Stomach smooth muscle (tissue), 2 donors: Measurements from ENCODE around the gene DBN1.

ENCODE experiments used
- H3K27ac ChIP-seq: one replicate; pipeline ENCODE4 v1.7.0; 2013; ENCODE audit warnings: mild to moderate bottlenecking, low read length, inconsistent platforms
- H3K27me3 ChIP-seq, 2 donors: one replicate each; pipeline ENCODE4 v1.7.0; 2013; ENCODE audit warnings: low read length in 2 of 2; ENCODE audit not compliant: insufficient read depth in 2 of 2, control insufficient read depth in 1 of 2
- H3K36me3 ChIP-seq, 2 donors: one replicate each; pipeline ENCODE4 v1.7.0; 2013; ENCODE audit warnings: low read length in 2 of 2; ENCODE audit not compliant: control insufficient read depth in 2 of 2, insufficient read depth in 2 of 2
- H3K4me1 ChIP-seq: one replicate; pipeline ENCODE4 v1.7.0; 2013; ENCODE audit warnings: low read length; ENCODE audit not compliant: control insufficient read depth, insufficient read depth
- H3K4me3 ChIP-seq, 2 donors: one replicate each; pipeline ENCODE4 v1.7.0; 2013; ENCODE audit warnings: low read length in 2 of 2
- H3K9ac ChIP-seq, 2 donors: one replicate each; pipeline ENCODE4 v1.7.0; 2013; ENCODE audit warnings: low read length in 2 of 2, mild to moderate bottlenecking in 1 of 2
- H3K9me3 ChIP-seq, 2 donors: one replicate each; pipeline ENCODE4 v1.7.0; 2013; ENCODE audit warnings: low read length in 2 of 2; ENCODE audit not compliant: control insufficient read depth in 2 of 2
- donor health status: healthy.
- donor health status: Pancreatic carcinoma.

DBN1 gene

DNA sequence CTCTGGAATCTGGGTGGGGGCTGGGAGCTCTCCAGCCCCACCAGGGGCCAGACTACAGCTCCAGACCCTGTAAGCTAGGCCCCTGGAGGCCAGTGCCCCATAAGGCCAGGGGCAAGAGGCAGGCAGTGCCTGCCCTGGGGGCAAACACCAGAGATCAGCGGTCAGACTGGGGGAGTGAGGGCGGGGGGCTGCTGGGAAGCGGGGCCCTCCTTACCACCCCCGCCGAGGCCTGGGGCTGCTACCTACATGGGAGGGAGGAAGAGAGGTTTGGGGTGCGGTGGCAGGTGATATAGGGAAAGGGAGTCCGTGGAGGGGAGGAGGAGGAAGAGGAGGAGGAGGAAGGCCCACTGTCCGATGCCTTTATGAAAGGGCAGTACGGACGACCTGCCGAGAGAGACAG, 14.1 kb downstream of the DBN1 start:
- H3K27me3 ChIP-seq, result no peaks in the 10 kb centered on the region
- H3K27ac ChIP-seq, result no peak overlapping the region
- peaks cover 29% of the 10 kb centered on the region for H3K4me1 ChIP-seq
- H3K9me3 ChIP-seq, result no peaks in the 10 kb centered on the region
- H3K9ac ChIP-seq, result no peak overlapping the region
- H3K36me3 ChIP-seq, result peaks cover 0 to 15% of the 10 kb centered on the region in 2 donors
- H3K4me3 ChIP-seq, result no peak overlapping the region

DNA sequence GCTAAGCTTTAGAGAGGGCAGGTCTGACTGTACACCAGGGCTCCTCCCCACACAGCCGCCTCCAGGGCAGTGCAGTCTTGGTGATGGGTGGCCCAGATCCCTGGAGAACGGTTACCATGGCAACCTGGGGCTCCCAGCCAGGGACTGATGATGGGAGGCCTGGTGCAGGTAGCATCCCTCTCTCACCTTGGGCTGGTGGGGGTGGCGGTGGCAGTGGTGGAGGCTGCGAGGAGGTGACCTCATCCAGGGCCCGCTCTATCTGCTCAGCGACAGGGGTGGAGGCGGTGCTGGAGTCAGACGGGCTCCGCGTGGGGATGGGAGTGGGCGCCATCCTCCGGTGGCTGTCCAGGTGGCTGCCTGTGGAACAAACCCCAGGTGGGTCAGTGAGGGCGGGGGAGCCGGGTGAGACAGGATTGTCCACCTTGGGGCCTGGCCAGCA, 14.5 kb downstream of the DBN1 start:
- H3K4me1 ChIP-seq, result peaks cover 33% of the 10 kb centered on the region
- peaks cover 0 to under 1% of the 10 kb centered on the region in 2 donors for H3K27me3 ChIP-seq
- no peak overlapping the region for H3K4me3 ChIP-seq
- no peak overlapping the region for H3K27ac ChIP-seq
- H3K9me3 ChIP-seq, result no peaks in the 10 kb centered on the region
- peaks cover 0 to 15% of the 10 kb centered on the region in 2 donors for H3K36me3 ChIP-seq
- no peak overlapping the region for H3K9ac ChIP-seq

DNA sequence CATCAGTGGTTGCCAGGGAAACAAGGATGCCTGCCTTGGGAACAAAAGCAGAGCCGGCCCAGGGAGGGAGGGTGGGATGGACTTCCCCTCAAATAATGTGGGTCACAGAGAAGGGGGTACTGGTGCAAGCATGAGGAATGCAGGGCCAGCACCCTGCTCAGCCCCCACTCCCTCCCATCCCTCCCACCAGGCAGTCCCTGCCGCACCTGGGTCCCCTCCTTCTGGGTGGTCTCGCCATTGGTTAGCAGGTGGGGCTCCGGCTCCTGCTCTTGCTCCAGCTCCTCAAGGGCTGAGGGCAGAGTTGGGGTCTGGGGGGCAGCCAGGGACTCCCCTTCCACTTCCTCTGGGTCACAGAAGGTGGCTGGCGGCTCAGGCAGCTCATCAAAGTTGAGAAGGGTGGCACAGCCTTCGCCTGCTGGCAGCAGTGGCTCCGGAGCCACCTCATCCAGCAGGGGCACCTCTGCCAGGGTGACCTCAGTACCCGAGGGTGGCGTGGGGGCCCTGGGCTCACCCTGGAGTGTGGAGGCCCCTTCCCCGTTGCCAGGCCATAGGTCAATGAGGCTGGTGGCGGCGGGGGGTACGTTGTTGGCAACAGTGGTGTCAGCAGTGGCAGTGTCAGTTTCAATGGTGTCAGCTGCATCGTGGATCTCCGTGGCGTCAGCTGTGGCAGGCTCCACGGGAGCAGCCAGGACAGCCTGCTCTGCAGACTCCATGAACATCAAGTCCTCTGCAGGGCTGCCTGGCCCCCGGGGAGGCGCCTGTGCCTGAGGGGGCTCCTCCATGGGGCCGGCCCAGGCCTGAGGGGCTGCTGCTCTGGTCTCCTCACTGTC, 15.4 kb downstream of the DBN1 start:
- Histone ChIP-seq H3K4me1 (peaks cover 39% of the 10 kb centered on the region), H3K4me3 (no peak overlapping the region), H3K9ac (no peak overlapping the region), H3K27me3 (peaks cover 0 to 7% of the 10 kb centered on the region in 2 donors), H3K9me3 (no peaks in the 10 kb centered on the region), H3K36me3 (peaks cover 0 to 15% of the 10 kb centered on the region in 2 donors), H3K27ac (peak overlapping the region; percentile 24)

DNA sequence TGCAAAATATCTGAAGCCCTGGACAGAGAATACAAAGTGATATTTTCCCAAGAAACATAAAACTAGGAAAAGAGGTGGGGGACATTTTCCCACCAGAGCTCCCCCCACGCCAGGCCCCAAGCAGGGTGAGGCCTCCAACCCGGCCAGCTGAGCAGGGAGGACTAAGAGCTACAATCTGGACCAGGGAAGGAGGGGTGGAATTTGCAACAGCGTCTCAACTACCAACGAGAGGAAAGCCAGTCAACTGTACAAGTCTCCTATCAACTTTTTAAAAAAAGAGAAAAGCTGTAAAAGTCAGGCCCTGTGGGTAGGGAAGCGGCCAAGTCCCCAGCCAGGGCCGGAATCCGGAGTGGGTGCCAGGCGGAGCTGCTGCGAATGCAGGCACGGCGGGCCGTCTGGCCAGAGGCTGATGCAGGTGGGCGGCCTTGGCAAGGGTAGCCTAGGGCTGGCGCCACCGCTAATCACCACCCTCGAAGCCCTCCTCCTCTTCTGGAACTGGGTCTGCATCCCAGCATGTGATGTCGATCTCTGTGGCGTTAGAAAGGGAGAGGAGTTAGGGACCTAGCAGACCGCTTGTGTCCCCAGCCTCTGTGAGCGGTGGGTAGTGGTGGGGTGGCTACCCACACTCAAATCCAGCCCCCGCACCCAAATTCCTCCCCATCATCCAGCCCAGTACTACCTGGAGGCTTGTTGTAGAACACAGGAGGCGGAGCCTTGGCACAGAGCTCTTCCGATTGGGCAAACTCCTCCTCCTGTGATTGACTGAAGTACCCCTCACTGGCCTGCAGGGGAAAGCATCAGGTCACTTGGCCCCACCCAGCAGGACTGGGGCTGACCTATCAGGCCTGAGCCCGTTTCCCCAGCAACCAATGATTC, 16.2 kb downstream of the DBN1 start:
- Histone ChIP-seq H3K4me3 (no peak overlapping the region), H3K36me3 (peaks cover 0 to 14% of the 10 kb centered on the region in 2 donors), H3K9ac (no peak overlapping the region), H3K27me3 (peaks cover under 1 to 7% of the 10 kb centered on the region in 2 donors), H3K9me3 (no peaks in the 10 kb centered on the region), H3K27ac (peak overlapping the region; percentile 69), H3K4me1 (peaks cover 39% of the 10 kb centered on the region)

DNA sequence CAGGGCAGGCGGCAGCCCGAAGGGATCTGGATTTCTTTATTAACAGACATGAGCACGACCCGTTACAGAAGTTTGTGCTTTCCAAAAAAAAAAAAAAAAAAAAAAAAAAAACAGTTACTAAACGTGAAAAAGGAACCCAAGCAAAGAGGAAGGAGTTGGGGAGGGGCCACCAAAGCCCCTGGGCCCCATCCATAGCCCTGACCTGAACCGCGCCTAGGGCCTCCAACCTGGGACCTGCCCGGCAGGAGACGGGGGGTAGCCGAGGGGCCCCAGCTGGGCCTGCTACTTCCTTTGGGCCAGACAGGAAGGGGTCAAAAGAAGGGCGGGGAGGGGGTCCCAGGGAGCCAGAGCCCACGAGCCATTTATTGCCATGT, 16.9 kb downstream of the DBN1 start:
- no peak overlapping the region for H3K4me3 ChIP-seq
- H3K27ac ChIP-seq, result peak overlapping the region; percentile 69
- peaks cover 2 to 7% of the 10 kb centered on the region in 2 donors for H3K27me3 ChIP-seq
- no peaks in the 10 kb centered on the region for H3K9me3 ChIP-seq
- peaks cover 39% of the 10 kb centered on the region for H3K4me1 ChIP-seq
- peaks cover 0 to 13% of the 10 kb centered on the region in 2 donors for H3K36me3 ChIP-seq
- no peak overlapping the region for H3K9ac ChIP-seq

DNA sequence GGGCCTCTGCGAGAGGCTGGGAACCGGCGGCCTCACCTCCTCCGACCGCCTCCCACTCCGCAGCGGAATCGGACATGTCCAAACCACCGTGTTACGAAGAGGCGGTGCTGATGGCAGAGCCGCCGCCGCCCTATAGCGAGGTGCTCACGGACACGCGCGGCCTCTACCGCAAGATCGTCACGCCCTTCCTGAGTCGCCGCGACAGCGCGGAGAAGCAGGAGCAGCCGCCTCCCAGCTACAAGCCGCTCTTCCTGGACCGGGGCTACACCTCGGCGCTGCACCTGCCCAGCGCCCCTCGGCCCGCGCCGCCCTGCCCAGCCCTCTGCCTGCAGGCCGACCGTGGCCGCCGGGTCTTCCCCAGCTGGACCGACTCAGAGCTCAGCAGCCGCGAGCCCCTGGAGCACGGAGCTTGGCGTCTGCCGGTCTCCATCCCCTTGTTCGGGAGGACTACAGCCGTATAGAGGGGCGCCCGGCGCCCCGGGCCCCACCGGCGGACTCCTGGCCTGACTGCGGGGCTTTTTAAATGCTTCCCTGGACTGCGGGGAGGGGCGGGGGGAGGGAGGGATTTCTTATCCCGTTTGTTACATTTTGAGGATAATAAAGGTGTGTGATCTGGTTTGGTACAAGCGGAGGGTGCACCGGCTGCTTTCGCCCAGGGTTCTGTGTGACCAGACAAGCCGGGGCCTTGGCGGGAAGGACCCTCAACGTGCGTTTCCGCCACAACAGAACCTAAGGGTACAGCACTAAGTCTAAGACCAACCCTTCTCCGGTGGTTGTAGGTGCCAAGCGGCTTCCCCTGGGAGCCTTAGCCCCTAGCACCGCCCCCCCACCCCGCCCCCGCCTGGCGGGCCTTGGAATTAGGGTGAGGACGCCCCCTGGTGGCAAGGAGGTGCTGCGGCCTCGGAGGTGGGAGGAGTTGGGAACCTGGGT, 17.5 kb downstream of the DBN1 start:
- H3K4me1 ChIP-seq, result peaks cover 39% of the 10 kb centered on the region

DNA sequence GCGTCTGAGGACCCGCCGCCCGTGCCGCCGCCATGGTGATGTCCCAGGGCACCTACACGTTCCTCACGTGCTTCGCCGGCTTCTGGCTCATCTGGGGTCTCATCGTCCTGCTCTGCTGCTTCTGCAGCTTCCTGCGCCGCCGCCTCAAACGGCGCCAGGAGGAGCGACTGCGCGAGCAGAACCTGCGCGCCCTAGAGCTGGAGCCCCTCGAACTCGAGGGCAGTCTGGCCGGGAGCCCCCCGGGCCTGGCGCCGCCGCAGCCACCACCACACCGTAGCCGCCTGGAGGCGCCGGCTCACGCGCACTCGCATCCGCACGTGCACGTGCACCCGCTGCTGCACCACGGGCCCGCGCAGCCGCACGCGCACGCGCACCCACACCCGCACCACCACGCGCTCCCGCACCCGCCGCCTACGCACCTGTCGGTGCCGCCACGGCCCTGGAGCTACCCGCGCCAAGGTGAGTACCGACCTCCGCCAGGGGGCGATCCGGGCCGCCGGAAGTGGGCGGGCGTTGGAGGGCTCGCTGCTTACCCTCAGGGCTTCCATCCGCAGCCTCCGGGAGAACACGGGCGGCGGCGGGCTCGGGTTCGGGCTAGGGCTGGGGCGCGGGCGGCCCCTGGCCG, 18.3 kb downstream of the DBN1 start:
- Histone ChIP-seq H3K27me3 (peaks cover 7 to 11% of the 10 kb centered on the region in 2 donors), H3K36me3 (peaks cover 0 to 12% of the 10 kb centered on the region in 2 donors), H3K4me1 (peaks cover 39% of the 10 kb centered on the region), H3K27ac (peak overlapping the region; percentile 41), H3K9me3 (no peaks in the 10 kb centered on the region), H3K4me3 (peak overlapping the region; percentile 70 to 80), H3K9ac (peak overlapping the region; percentile 42 to 53)

More for the DNA sequence above, 17.5 kb downstream of the DBN1 start:
- Histone ChIP-seq H3K4me3 (peak overlapping the region; percentile 70 to 80), H3K27me3 (peaks cover 3 to 7% of the 10 kb centered on the region in 2 donors), H3K27ac (peak overlapping the region; percentile 41), H3K9me3 (no peaks in the 10 kb centered on the region), H3K9ac (peak overlapping the region in 1 of 2 donors; percentile 53), H3K36me3 (peaks cover 0 to 12% of the 10 kb centered on the region in 2 donors)

DNA sequence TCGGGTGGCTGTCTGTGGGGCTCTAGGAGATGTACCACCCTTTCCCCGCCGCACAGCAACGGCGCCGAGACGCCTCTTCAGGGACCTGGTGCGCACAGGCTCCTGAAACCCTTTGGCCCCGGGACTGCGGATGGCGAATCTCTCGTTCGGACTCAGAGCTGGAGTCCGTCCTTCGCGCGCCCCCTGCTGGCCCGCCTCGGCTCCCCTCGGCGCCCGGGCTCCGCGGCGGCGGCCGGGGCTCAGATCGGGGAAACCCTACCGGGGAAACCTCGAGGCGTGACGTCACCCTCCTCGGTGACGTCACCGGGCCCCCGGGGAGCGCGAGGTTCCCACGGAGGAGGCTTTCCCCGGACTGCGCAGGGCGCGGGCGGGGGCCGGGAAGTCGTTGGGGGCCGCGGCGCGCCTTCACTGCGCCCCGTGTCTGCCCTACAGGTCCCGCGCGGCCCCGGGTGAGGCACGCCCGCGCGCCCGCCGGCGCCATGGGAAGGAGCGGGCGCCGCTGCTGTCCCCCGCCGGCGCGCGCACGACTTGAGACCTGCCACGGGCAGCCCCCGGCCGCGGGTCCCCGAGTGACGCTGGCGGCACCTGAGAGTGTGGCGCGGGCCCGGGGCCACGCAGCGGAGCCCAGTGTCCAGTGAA, 18.9 kb downstream of the DBN1 start:
- Histone ChIP-seq H3K27ac (peak overlapping the region; percentile 37), H3K4me1 (peaks cover 39% of the 10 kb centered on the region), H3K36me3 (peaks cover 0 to 10% of the 10 kb centered on the region in 2 donors), H3K4me3 (peak overlapping the region; percentile 70 to 80), H3K9me3 (no peaks in the 10 kb centered on the region), H3K27me3 (peaks cover 7 to 17% of the 10 kb centered on the region in 2 donors), H3K9ac (peak overlapping the region; percentile 37 to 42)

DNA sequence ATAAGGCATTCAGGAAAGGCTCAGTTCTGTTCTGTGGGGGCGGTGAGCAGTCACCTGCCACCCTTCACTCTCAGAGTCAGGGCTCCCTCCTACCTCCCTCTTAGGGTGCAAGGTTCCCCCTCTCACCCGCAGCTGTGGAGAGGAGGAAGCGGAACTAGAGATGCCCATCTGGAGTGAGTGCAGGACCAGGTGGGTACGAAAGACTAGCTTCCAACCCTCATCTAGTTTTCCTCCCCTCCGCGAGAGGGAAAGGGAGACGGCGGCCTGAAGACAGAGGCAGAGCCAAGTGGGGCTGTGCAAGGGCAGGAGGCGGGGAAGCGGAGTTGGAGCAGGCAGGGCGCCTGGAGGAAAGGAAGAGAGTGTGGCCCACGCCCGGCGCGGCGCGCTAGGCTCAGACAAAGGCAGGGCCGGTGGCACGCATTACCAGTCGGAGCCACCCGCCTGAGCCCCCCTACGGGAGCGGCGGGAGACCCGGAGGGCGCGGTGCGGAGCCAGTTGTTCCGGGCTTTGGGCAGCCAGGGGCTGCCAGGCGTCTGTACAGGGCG, 19.5 kb downstream of the DBN1 start:
- peaks cover 7 to 22% of the 10 kb centered on the region in 2 donors for H3K27me3 ChIP-seq
- H3K36me3 ChIP-seq, result peaks cover 0 to 6% of the 10 kb centered on the region in 2 donors
- H3K9ac ChIP-seq, result peak overlapping the region; percentile 37 to 47
- H3K4me1 ChIP-seq, result peaks cover 39% of the 10 kb centered on the region
- H3K27ac ChIP-seq, result no peak overlapping the region
- peak overlapping the region; percentile 29 to 80 for H3K4me3 ChIP-seq
- H3K9me3 ChIP-seq, result no peaks in the 10 kb centered on the region
